HG03354 (cell line): Measurements from ENCODE around the gene DNAJB2.
"Not testable (repeated sequence)": the region's sequence is repeated elsewhere in the genome, so short reads cannot be mapped to it uniquely, and the experiment has no call there.

Source experiments
- ATAC-seq: cut with Tn5 transposase; IDR thresholded peaks from one replicate; pipeline ENCODE4 v1.9.1; 2021; ENCODE audit warnings: mild to moderate bottlenecking; ENCODE audit not compliant: unreplicated experiment, poor library complexity, severe bottlenecking

DNAJB2 gene

DNA sequence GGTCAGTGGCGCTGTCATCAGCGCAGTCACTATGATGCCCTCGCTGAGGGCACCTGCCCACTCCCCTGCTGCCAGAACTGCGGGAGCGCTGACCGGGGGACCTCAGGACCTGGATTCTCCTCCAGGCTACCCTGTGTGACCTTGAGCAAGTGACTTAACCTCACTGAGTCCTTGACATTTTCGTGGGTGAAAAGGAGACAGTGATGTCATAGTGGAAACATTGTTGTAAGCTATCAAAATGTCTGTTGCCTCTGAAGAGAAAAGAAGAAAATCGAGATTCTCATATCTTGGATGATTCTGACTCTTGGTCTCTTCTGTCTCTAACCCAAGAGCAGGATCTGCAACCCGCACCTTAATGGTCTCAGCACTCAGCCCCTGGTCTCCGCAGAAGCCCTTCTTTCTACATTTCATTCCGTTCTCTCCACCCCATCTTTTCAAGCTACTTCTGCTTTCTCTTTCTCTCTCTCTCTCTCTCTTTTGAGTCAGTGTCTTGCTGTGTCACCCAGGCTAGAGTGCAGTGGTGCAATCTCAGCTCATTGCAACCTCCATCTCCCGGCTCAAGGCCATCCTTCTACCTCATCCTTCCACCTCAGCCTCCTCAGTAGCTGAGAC, 24.5 kb upstream of the DNAJB2 start:
- peak; percentile 39 for ATAC-seq

DNA sequence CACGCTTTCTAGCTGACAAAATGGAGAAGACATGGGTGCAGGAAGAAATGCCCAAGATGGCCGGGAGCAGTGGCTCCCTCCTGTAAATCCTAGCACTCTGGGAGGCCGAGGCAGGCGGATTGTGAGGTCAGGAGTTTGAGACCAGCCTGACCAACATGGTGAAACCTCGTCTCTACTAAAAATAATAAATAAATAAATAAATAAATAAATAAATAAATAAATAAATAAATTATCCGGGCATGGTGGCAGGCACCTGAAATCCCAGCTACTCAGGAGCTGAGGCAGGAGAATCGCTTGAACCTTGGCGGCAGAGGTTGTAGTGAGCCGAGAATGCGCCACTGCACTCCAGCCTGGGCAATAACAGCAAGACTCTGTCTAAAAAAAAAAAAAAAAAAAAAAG, 20.2 kb upstream of the DNAJB2 start:
- ATAC-seq = not testable (repeated sequence)

DNA sequence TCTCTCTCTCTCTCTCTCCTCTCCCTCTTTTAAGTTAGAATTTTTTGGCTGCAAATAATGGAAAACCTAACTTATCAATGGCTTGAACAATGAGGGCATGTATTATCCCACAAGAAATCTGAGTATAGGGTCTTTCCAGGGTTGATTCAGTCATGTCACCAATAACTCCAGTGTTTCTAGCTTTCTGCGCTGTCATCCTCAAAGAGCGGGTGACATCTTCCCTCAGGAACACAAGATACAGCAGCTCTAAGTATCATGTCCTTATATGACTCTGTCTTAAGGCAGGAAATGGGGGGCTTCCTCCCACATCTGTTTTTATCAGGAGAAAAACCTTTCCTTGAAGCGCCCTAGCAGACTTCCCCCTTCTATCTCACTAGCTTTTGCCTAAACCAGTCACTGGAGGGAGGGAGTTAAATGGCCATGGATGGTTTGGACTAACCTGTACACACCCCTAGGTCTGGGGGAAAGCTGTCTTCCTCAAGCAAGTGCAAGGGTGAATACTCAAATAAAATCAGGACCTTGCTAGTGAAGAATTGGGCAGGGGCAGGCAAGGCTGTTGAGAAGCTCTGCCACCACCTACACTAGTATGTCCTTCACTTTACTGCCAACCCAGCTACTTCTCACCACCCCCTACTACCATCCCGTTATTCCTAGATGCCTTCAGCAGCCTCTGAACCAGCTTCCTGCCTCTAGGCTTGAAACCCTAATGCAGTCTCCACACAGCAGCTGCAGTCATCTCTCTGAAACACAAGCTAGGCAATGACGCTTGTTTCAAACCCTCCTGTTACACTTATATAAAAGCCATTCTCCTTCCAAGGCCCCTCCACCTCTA, 17.9 kb upstream of the DNAJB2 start:
- ATAC-seq = no peak

DNA sequence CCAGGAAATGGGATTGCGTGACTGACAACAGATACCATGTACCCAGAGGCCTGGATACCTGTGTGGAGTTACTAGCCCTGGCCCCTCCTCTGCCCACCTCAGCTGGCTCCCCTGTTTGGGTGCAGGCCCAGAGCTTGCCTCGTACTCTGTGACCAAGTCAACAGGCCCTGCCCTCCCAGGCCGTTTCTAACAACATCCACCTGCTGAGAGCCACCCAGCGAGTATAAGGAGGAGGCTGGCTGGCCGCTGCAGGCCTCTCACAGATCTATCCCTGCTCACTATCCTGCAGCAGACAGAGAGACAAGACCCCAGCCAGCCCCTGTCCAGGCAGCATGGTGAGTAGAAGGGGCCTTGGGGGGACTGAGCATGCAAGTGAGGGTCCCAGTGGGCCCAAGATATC, 12.9 kb upstream of the DNAJB2 start:
- no peak for ATAC-seq

DNA sequence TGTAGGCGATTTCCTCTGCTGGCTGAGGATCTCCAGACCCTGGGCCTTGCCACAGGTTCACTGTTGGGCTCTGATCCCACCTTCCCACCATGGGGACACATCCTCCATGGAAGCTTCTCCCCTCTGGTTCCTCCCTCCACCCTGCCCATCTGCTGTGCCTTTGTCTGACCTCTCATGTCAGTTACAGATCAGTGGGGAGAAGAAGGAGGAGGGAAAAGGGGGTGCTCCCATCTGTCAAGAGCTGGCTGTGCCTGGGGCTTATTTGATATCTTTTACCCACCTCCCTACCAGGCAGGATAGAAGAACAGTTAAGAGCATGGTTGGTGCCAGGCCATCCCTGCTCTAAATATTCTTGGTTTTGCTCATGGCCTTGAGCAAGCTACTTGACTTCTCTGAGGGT, 12.3 kb upstream of the DNAJB2 start:
- no peak for ATAC-seq

DNA sequence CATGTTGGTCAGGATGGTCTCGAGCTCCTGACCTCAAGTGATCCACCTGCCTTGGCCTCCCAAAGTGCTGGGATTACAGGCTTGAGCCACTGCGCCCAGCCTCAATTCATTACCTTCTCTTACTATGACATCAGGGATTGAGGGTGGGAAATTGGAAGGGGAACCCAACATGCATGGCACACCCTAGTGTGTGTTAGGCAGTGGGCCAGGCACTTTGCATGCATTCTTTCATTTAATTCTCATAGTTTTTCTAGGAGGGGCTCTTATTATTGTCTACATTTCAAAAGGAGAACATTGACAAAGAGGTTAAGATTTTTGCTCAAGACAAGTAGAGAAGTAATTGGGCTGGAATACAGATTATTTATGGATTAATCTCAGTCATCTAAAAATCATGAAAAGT, 10.9 kb upstream of the DNAJB2 start:
- ATAC-seq = no peak

DNA sequence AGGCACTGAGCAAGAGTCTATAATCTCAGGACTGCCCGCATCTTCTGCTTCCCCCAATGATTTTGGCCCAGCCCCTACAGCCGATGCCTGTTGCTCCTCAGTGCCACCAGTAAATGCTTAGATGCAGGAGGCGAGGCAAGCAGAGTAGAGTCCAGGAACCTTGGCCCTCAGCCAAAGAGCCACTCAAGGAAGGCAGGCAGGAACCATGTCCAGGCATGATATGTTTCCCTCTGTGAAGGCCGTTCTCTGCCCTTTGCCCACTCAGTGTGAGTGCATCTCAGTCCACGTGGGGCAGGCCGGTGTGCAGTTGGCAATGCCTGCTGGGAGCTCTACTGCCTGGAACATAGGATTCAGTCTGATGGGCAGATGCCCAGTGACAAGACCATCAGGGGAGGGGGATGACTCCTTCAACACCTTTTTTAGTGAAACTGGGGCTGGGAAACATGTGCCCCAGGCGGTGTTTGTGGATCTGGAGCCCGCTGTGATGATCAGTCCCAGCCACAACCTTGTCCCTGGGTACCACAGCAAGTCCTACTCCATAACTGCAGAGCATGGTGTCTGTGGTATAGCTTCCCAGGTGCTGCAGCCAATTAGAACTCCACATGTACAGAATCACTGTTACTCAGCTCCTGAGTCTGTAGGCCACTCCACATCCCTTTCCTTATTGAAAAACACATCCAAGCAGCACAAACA, 9.7 kb upstream of the DNAJB2 start:
- no peak for ATAC-seq

DNA sequence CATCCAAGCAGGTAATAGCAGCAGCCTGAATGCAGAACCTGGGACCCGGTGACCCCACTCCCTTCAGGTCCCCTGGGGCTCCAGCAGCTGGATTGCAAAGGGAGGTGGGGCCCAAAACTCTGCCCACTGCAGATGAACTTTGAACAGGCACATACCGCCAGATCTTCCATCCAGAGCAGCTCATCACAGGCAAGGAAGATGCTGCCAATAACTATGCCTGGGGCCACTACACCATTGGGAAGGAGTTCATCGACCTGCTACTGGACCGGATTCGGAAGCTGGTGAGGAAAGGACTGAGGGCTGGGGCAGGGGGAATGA, 9.2 kb upstream of the DNAJB2 start:
- ATAC-seq = no peak

DNA sequence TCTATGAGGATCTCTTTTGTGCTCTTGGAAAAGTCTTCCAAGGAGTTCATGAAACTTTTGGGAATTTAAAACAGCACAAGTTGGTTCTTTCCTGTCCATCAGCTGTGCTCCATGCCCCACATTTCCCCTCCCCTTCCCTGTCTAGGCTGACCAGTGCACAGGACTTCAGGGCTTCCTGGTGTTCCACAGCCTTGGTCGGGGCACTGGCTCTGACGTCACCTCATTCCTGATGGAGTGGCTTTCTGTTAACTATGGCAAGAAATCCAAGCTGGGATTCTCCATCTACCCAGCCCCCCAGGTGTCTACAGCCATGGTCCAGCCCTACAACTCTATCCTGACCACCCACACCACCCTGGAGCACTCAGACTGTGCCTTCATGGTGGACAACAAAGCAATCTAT, 8.1 kb upstream of the DNAJB2 start:
- no peak for ATAC-seq

DNA sequence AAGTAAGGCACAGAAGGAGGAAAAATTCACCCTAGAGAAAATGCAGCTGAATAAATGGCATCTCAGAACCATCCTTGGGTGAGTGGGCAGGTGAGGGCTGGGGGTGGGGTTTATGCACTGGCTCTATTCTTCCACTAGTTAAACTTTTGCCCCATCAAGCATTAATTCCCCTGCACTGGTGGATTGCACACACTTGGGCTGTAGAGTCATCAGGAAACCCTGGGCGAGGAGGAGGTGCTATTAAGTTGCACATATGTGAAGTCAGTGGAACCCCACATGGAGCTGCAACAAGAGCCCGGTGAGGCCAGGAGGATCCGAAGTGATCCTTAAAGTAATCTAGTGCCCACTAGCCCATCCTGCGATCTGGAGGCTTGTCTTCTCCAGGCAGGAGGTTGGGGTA, 6.8 kb upstream of the DNAJB2 start:
- no peak for ATAC-seq

DNA sequence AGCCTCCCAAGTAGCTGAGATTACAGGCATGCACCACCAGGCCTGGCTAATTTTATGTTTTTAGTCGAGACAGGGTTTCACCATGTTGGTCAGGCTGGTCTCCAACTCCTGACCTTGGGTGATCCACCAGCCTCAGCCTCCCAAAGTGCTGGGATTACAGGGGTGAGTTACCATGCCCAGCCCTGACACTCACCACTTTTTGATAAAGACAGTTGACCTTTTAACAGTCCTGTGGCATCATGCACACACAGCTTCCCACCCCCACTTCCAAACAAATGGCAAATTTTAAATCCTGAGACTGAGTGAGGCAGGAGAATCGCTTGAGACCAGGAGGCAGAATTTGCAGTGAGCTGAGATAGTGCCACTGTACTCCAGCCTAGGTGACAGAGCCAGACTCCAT, 6.2 kb upstream of the DNAJB2 start:
- ATAC-seq = no peak

DNA sequence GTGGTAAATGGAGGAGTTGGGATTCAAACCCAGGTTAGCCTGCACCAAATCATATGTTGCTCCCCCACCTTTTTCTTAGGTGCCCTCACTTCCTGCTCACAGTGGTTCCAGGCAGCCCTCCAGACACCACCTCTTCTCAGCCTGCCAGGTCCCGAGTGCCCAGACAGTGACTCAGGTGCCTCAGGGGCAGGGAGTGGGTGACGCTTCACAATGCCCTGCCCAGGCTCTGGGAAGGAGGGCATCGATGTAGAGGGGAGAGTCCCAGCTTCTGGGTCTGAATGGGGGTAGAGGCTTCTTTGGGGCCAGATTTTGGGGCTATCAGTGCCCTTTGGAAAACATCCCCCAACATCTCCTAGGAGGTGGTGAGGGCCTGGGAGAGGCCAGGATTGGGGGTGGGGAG, 5.2 kb upstream of the DNAJB2 start:
- ATAC-seq = no peak

DNA sequence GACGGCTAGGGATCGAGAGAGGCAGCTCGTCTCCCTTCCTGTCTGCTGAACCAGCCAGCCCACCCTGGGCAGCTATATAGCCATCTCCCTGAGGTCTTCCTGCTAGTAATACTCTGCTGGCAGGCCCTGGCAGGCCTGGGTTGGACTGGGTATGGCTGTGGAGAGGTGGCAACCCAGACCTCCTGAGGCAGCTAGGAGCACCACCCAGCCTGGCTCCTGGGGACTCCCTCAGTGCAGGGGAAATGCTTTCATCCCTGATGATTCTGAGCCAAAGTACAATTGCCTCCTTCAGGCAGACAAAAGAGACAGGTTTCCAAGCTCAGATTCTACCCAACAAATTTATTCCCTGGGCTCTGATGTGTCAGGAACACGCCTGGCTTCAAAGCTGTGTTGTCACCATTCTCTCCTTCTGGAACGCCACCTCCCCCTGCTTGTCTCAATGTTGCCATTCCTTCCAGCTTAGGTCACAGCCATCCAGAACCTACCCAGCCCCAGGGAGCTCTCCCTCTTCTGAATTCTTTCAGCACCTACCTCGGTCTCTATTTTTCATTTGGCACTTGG, 4.7 kb upstream of the DNAJB2 start:
- ATAC-seq = no peak

DNA sequence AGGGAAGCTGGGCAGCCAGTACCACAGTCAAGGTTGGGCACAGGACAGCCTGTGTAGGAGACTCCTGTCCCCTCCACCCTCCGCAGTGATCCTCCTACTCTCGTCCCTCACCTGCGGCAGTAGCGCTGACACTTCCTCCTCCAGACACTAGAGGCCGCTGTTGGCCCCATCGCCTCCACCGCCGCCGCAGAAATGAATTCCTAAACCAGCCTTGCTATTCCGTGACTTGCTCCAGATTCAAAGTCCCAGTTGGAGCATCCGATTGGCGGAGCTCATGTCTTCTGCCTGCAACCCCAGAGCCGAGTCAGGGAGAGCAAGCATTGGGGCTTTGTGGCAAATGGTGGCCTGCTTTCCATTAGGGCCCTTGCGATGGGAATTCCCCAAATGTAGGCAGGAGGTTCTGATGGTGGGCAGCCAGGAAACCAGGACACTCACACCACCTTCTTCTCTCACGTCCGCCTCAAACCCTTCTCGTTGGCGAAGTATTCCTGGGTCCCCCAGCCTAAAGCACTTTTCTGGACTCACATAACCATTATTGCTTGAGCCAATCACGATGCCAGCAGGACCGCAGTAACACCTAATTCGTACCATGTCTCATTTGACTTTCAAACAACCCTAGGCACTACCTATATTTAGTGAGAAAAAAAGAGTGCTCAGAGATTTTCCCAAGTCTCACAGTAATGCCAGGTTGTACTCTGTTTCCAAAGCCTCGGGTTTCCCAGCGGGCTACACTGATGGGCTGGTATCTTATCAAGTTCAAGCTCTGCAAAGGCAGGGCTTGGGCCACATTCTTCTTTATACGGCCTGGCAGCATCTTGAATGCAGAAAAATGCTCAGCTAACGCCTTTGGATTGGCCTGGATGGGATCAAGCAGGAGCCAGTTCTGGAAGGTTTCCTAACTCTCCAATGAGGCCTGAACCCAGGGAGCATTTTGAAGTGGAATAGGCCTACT, 1.2 kb upstream of the DNAJB2 start:
- peak; percentile 25 for ATAC-seq

DNA sequence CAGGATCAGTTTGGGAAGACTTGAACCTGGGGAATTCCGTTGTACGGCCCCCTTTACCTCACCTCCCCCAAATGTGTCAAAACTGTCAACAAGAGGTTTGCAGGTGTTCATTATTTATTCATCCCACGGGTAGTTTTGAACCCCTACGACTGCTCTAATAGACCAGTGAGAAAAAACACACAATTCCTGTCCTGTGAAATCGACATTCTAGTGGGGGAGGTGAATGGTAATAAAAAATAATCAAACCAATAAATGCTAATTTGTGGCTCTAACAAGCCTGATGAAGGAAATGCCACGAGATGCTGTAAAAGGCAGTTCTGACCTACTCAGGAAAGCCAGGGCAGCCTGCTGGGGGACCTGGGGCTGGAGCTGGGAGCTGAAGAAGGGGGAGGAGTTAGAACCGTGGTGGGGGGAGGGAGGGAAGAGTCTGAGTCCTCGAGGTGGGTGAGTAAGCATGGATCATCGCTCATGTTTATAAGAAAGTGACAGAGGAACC, 463 bp upstream of the DNAJB2 start:
- ATAC-seq = no peak

DNA sequence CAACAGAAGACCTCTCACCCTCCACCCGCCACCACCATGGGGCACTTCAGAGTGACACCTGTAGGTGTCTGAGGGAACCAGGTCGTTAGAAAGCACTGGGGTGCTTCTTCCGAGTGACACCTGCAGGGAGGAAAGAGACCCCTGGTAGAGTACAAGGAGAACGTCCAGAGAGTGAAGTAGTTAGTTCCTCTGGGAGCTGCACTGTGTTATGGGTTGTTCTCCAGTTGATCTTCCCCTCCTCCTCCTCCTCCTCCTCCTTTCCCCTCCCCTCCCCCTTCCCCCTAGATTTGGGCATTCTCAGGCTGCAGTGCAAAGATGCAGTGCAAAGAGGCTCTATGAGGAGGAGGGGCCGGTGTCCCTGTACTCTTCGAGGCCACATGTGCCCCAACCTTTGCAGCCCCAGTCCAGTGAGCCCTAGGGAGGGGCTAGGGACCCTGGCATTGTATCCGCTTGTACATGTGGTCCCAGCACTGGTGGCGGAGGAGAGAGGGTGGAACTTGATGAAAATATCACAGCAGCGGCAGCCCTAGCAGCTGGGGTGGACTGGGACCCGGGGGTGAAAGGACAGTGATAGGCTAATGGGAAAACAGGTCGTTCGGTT, 850 bp downstream of the DNAJB2 start:
- ATAC-seq = no peak

DNA sequence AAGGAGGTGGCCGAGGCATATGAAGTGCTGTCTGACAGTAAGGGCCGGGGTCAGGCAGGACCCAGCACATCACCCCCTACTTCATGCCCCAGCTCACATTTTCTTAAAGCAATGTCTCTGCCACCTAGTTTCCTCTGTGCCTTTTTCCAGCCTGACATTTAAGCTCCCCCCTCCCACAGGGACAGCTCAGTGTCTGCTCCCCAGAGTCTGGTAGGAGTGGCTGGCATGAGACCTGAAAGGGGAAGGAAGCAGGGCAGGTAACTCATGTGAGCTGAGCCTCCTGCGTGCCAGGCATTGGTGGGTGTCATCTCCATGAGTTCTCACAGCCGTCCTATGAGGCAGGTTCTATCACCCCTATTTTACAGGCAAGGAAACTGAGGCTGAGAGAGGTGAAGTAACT, 1.5 kb downstream of the DNAJB2 start:
- ATAC-seq = no peak

DNA sequence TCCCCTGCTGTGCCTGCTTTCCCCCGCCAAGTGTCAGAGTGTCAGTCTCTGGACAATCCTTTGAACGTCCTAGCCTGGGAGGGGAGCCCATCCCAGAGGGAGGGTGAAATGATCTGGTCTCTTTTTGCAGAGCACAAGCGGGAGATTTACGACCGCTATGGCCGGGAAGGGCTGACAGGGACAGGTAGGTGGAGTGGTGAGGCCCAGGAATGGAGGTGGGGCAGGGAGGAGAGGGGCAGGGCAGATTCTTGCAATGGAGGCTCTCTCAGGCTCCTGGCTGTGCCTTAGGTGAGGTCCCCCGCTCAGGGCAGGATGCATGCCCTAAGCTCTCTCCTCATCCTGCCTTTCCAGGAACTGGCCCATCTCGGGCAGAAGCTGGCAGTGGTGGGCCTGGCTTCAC, 2.4 kb downstream of the DNAJB2 start:
- ATAC-seq = no peak

DNA sequence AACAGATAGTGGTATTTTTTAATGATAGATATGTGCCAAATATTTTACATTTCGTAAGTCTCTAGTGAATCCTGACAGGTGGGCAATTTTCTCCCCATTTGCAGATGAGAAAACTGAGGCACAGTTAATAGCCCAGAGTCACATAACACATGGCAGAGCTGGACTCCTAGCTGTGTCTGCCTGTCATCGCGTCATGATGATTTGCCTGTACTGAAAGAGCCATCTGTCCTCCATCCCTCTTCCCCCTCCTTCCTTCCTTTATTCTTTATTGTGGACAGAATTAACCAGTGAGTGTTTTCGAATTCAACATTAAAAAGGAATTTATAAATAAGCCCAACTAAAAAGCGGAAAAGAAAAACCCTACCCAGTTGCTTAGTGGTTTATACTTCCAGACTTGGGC, 3.2 kb downstream of the DNAJB2 start:
- ATAC-seq = no peak
